Lung (tissue), 12 donors: Measurements from ENCODE around the gene PROK1. TPM values are rescaled to one million over a fixed set of nuclear protein-coding genes. Genes with fewer than 3 reads are reported as not detected.
A peak's percentile ranks its signal among the peaks of the same experiment; 100 is the strongest.

ENCODE experiments used
- ATAC-seq: fragments of 200-7000 bp; cut with Tn5 transposase; one replicate; pipeline ENCODE4 v1.9.1; 2020; ENCODE audit warnings: moderate number of reproducible peaks; ENCODE audit not compliant: insufficient read depth, low FRiP score
- DNase-seq, 3 donors: peaks; one replicate each; pipeline ENCODE4 v3.0.0-alpha.2; 2013 to 2017
- H3K27ac ChIP-seq, 2 donors: one replicate each; pipeline ENCODE4 v1.5.1; 2013; ENCODE audit warnings: mild to moderate bottlenecking in 2 of 2, moderate library complexity in 2 of 2, control low read depth in 1 of 2, inconsistent platforms in 1 of 2, low read depth in 1 of 2, low read length in 1 of 2
- H3K27me3 ChIP-seq, 3 donors: one replicate each; pipeline ENCODE4 v1.5.1; 2013; ENCODE audit warnings: low read length in 2 of 3; ENCODE audit not compliant: control insufficient read depth in 3 of 3, insufficient read depth in 3 of 3
- H3K36me3 ChIP-seq, 4 donors: one replicate each; pipeline ENCODE4 v1.5.1; 2013; ENCODE audit warnings: low read length in 4 of 4, mild to moderate bottlenecking in 1 of 4, moderate library complexity in 1 of 4; ENCODE audit not compliant: control insufficient read depth in 4 of 4, insufficient read depth in 4 of 4
- H3K4me1 ChIP-seq, 5 donors: one replicate each; pipeline ENCODE4 v1.5.1; 2013; ENCODE audit warnings: low read length in 5 of 5, mild to moderate bottlenecking in 2 of 5, moderate library complexity in 1 of 5; ENCODE audit not compliant: control insufficient read depth in 5 of 5, insufficient read depth in 5 of 5
- H3K4me3 ChIP-seq: one replicate; pipeline ENCODE4 v1.5.1; 2013; ENCODE audit warnings: mild to moderate bottlenecking, control low read depth, moderate library complexity
- H3K9ac ChIP-seq, 2 donors: one replicate each; pipeline ENCODE4 v1.5.1; 2013; ENCODE audit warnings: low read length in 2 of 2, control low read depth in 1 of 2; ENCODE audit not compliant: insufficient read depth in 1 of 2
- H3K9me3 ChIP-seq, 4 donors: one replicate each; pipeline ENCODE4 v1.5.1; 2013; ENCODE audit warnings: low read length in 3 of 4, mild to moderate bottlenecking in 1 of 4, moderate library complexity in 1 of 4; ENCODE audit not compliant: control insufficient read depth in 4 of 4, insufficient read depth in 3 of 4
- WGBS, 2 donors: extraction: QIAGEN DNeasy Blood & Tissue Kit; methylation state at CpG; one replicate each; pipeline ENCODE4 v1.1.7; 2013; 5-methylcytosine and 5-hydroxymethylcytosine counted together
- polyA plus RNA-seq, 2 donors: library from polyadenylated mRNA; stranded (reverse); fragments of 200-250 nt; gene quantifications; one replicate each; pipeline ENCODE4 v1.2.1, GENCODE V29; 2013
- total RNA-seq, 2 donors: library from RNA; depleted of rRNA in 1 of 2; stranded (reverse); fragments of >200 nt in 1 of 2; gene quantifications; one replicate each; pipeline ENCODE4 v1.2.1, GENCODE V29; 2014 to 2021
- TF ChIP-seq, protein P1 (sequence below): IDR thresholded peaks from 2 replicates; pipeline ENCODE4 v1.5.1; 2012; ENCODE audit warnings: mild to moderate bottlenecking; ENCODE audit errors: control extremely low read depth, extremely low read depth
- donor health status: control.
- donor health status: control.
- donor health status: Bipolar disorder and iron deficiency.
- donor health status: healthy.
- donor health status: DM: yes; HTN: yes; CAD: no.

The PROK1 gene
- total and polyA plus RNA-seq, 4 donors = 0.05 to 0.22 TPM; not detected in 2

DNA sequence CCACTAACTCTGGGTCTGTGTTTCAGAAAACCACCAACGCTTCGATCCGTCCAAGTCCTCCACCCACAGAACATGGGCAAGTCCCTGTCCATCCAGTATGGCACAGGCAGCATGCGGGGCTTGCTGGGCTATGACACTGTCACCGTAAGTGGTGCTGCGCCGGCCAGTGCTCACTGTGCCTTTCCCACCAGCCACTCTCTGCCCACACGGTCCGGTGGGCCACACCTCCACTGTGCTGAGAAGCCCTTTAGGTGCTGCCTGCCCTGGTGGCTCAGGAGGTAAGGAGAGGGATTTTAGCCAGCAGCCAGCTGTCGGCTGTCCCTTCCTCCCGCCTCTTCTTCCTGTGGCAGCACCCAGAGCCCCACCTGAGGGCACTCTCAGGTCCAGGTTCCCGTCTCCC lies 33.9 kb downstream of the PROK1 start:
- TF ChIP-seq, protein P1, sequence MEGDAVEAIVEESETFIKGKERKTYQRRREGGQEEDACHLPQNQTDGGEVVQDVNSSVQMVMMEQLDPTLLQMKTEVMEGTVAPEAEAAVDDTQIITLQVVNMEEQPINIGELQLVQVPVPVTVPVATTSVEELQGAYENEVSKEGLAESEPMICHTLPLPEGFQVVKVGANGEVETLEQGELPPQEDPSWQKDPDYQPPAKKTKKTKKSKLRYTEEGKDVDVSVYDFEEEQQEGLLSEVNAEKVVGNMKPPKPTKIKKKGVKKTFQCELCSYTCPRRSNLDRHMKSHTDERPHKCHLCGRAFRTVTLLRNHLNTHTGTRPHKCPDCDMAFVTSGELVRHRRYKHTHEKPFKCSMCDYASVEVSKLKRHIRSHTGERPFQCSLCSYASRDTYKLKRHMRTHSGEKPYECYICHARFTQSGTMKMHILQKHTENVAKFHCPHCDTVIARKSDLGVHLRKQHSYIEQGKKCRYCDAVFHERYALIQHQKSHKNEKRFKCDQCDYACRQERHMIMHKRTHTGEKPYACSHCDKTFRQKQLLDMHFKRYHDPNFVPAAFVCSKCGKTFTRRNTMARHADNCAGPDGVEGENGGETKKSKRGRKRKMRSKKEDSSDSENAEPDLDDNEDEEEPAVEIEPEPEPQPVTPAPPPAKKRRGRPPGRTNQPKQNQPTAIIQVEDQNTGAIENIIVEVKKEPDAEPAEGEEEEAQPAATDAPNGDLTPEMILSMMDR = no peak
- Histone ChIP-seq H3K9me3 (no peaks in the 10 kb centered on the region), H3K4me1 (peaks cover 0 to 8% (median 5%) of the 10 kb centered on the region in 5 donors), H3K27ac (no peak overlapping the region), H3K4me3 (no peak overlapping the region), H3K36me3 (no peaks in the 10 kb centered on the region), H3K9ac (no peak overlapping the region), H3K27me3 (no peaks in the 10 kb centered on the region)
- DNase-seq (no peak), ATAC-seq (no peak)
- whole genome bisulfite sequencing, 2 donors = 86 to 91% methylated on average over 12 of the region's 12 CpGs

DNA sequence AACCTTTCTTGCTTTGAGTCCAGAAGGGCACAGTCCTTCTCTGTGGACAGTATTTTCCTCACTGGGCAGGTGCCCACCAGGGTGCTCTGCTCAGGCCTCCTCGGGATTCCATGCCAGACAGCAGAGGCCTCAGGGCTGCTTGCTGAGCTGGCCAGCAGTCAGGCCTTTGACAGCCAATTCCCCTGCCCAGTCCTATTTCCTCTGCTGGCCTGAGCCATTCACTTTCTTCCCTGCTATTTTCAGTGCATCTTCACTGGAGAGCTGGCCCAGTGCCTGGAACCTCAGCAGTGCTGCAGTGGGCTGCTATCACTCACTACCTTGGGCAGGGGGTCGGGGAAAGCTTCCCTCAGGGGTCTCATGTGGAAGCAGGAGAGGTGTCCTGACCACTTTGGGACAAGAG lies 34.8 kb downstream of the PROK1 start:
- DNase-seq (no peak), ATAC-seq (no peak)
- Histone ChIP-seq H3K9me3 (no peaks in the 10 kb centered on the region), H3K36me3 (no peaks in the 10 kb centered on the region), H3K27ac (no peak overlapping the region), H3K9ac (no peak overlapping the region), H3K27me3 (no peaks in the 10 kb centered on the region), H3K4me1 (peaks cover 0 to 8% (median 0%) of the 10 kb centered on the region in 5 donors), H3K4me3 (no peak overlapping the region)
- TF ChIP-seq, protein P1 = no peak
- WGBS, 2 donors = 42 to 77% methylated on average over 2 of the region's 2 CpGs

DNA sequence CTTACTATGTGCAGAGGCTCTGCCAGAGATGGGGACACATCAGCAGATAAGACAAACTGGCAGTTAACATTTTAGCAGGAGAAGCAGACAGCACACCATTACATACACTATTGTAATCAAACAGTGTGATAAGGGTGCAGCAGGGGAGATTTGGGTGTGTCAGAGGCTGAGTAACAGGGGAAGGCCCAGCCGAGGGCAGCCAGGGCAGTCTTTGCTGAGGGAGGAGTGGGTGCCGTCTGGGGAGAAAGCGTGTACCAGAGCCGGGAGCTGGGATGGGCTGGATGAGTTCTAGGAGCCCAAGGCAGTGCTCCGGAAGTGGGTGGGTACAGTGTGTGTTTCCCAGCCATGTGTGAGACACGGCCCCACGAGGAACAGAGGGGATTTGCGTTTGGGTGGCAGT lies 36.8 kb downstream of the PROK1 start:
- Histone ChIP-seq H3K9ac (no peak overlapping the region), H3K9me3 (no peaks in the 10 kb centered on the region), H3K27me3 (no peaks in the 10 kb centered on the region), H3K27ac (no peak overlapping the region), H3K36me3 (no peaks in the 10 kb centered on the region), H3K4me3 (no peak overlapping the region), H3K4me1 (peaks cover 0 to 5% (median 0%) of the 10 kb centered on the region in 5 donors)
- no peak for DNase-seq
- 56 to 76% methylated on average over 8 of the region's 8 CpGs for WGBS, 2 donors
- TF ChIP-seq, protein P1 = no peak
- peak; percentile 23 for ATAC-seq

DNA sequence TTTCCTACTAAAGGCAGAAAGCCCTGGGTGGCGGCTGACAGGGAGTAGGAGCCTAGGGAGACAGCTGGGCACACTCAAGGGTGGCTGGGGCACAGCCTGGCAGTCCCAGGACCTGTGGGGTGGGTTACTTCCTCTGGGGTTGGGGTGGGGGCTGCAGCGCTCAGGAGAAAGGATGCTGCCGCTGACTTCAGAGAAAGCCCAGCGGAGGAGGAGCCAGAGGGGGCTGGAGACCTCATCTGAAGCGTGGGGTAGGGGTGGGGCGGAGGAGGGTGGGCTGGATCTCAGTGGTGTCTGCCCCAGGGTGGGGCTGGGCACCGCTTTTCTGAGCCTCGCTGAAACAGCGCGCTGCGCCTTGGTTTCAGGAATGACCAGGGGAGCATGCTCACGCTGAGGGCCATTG lies 37.2 kb downstream of the PROK1 start:
- 82 to 83% methylated on average over 12 of the region's 12 CpGs for WGBS, 2 donors
- no peaks in the 10 kb centered on the region for H3K27me3 ChIP-seq
- TF ChIP-seq, protein P1 = no peak
- H3K9me3 ChIP-seq = no peaks in the 10 kb centered on the region
- ATAC-seq = no peak
- H3K27ac ChIP-seq = no peak overlapping the region
- peaks cover 0 to 2% (median 0%) of the 10 kb centered on the region in 5 donors for H3K4me1 ChIP-seq
- DNase-seq = no peak
- H3K4me3 ChIP-seq = no peak overlapping the region
- H3K9ac ChIP-seq = no peak overlapping the region
- no peaks in the 10 kb centered on the region for H3K36me3 ChIP-seq
